Natural killer cell (primary cell): ENCODE measurements around the gene CSTF3. TPM values are rescaled to one million over a fixed set of nuclear protein-coding genes. Genes with fewer than 3 reads are reported as not detected.

Experiments
- ATAC-seq, 3 donors: fragments of 150-1000 bp in 2 of 3; fragments of 200-7000 bp in 1 of 3; cut with Tn5 transposase; 1 replicate in 1 of 3; 2 replicates in 2 of 3; pipeline ENCODE4 v1.10.0; 2021; ENCODE audit warnings: mild to moderate bottlenecking in 2 of 3, moderate library complexity in 2 of 3
- DNase-seq, 2 donors: peaks; one replicate each; pipeline versions ENCODE4 v3.0.0 to v3.0.0-alpha.2; 2013 to 2021; ENCODE audit warnings: mixed read lengths in 1 of 2
- H3K27ac ChIP-seq: one replicate; pipeline ENCODE4 v1.5.1; 2013; ENCODE audit warnings: mild to moderate bottlenecking, low read length
- H3K27me3 ChIP-seq: one replicate; pipeline ENCODE4 v1.6.1; 2013; ENCODE audit warnings: low read length; ENCODE audit not compliant: control insufficient read depth, insufficient read depth
- H3K36me3 ChIP-seq: one replicate; pipeline ENCODE4 v1.6.1; 2013; ENCODE audit warnings: low read length; ENCODE audit not compliant: control insufficient read depth, insufficient read depth
- H3K4me1 ChIP-seq: one replicate; pipeline ENCODE4 v1.6.1; 2013; ENCODE audit warnings: low read length; ENCODE audit not compliant: control insufficient read depth, insufficient read depth
- H3K4me3 ChIP-seq: one replicate; pipeline ENCODE4 v1.5.1; 2013; ENCODE audit warnings: low read length
- H3K9me3 ChIP-seq: one replicate; pipeline ENCODE4 v1.6.1; 2013; ENCODE audit warnings: low read length; ENCODE audit not compliant: control insufficient read depth, insufficient read depth
- H3K27ac Mint-ChIP-seq, 2 donors: one replicate each; pipeline ENCODE4 v1.8.0; 2022; ENCODE audit warnings: mild to moderate bottlenecking in 2 of 2, mixed read lengths in 2 of 2, moderate library complexity in 1 of 2
- H3K27me3 Mint-ChIP-seq, 2 donors: one replicate each; pipeline ENCODE4 v1.8.0; 2022; ENCODE audit warnings: low read depth in 2 of 2, mixed read lengths in 2 of 2
- H3K36me3 Mint-ChIP-seq: one replicate; pipeline ENCODE4 v1.8.0; 2022; ENCODE audit warnings: mixed read lengths
- H3K4me1 Mint-ChIP-seq, 2 donors: one replicate each; pipeline ENCODE4 v1.8.0; 2022; ENCODE audit warnings: mixed read lengths in 2 of 2
- H3K4me3 Mint-ChIP-seq: one replicate; pipeline ENCODE4 v1.8.0; 2022; ENCODE audit warnings: mild to moderate bottlenecking, moderate library complexity, mixed read lengths
- H3K9me3 Mint-ChIP-seq, 2 donors: one replicate each; pipeline ENCODE4 v1.8.0; 2022; ENCODE audit warnings: mixed read lengths in 2 of 2
- WGBS: methylation state at CpG from one replicate; pipeline ENCODE4 v1.1.7; 2013; ENCODE audit warnings: missing lambda C conversion rate; ENCODE audit not compliant: insufficient coverage; 5-methylcytosine and 5-hydroxymethylcytosine counted together
- intact Hi-C: fragments of 100-400 bp; cut with micrococcal nuclease; formaldehyde crosslinking; loops from one replicate; pipeline ENCODE4 v1.14.2; 2022
- total RNA-seq, 4 donors: library from RNA; stranded (reverse); fragments of 120-200 nt in 1 of 4; gene quantifications; one replicate each; pipeline versions ENCODE4 v1.2.3 to v1.2.4, GENCODE V29; 2013 to 2022
- TF ChIP-seq, protein P1 (sequence below): fragments of 200-600 bp; IDR thresholded peaks from one replicate; pipeline ENCODE4 v1.8.0; 2022; ENCODE audit warnings: antibody characterized with exemption

Gene CSTF3
- total RNA-seq, 3 donors from 2014 or later (not counting 1 experiment from before 2014, with no cell fraction given), result 10.9 to 15.6 (median 12.0) TPM

DNA sequence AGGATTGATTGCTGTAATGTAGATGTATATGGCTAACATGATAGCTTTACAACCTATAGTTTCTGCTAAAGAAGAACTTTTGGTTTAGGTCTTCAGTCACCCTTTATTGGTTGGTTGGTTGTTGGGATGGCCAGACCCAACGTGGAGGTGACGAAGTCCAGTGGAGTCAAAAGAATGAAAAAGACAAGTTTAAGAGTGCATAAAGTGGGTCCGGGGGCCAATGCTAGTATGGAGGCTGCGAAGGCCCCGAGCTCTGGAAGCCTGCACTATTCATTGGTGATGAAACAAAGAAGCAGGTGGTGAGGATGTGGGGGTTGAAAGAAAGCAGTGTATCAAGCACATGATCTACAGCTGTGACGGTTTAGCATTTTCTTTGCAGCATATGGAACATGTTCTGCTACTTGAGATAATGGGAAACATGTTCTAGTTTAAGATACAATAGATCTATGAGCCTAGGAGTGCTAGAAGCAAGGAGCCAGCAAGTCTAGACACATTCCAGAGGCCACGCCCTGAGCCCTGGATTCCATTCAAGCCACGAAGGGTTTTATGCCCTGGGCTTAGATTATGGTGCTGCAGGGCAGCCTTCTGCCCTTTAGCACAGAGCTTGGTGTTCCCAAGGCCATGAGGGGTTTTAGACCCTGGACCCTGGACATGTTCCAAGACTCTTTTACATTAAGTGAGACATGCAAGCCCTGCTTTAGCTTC, 115.6 kb downstream of the CSTF3 start:
- Histone ChIP-seq H3K27ac (no peak overlapping the region), H3K27me3 (no peaks in the 10 kb centered on the region), H3K4me1 (peaks cover 3% of the 10 kb centered on the region), H3K9me3 (no peaks in the 10 kb centered on the region), H3K36me3 (peaks cover 15% of the 10 kb centered on the region), H3K4me3 (no peak overlapping the region)
- Mint-ChIP-seq H3K4me1 (peaks cover 4 to 8% of the 10 kb centered on the region in 2 donors), H3K4me3 (no peak overlapping the region), H3K36me3 (no peaks in the 10 kb centered on the region), H3K27me3 (no peaks in the 10 kb centered on the region), H3K27ac (no peak overlapping the region), H3K9me3 (no peaks in the 10 kb centered on the region)
- no peak for ATAC-seq
- intact Hi-C loops, result no loop called here
- TF ChIP-seq, protein P1, sequence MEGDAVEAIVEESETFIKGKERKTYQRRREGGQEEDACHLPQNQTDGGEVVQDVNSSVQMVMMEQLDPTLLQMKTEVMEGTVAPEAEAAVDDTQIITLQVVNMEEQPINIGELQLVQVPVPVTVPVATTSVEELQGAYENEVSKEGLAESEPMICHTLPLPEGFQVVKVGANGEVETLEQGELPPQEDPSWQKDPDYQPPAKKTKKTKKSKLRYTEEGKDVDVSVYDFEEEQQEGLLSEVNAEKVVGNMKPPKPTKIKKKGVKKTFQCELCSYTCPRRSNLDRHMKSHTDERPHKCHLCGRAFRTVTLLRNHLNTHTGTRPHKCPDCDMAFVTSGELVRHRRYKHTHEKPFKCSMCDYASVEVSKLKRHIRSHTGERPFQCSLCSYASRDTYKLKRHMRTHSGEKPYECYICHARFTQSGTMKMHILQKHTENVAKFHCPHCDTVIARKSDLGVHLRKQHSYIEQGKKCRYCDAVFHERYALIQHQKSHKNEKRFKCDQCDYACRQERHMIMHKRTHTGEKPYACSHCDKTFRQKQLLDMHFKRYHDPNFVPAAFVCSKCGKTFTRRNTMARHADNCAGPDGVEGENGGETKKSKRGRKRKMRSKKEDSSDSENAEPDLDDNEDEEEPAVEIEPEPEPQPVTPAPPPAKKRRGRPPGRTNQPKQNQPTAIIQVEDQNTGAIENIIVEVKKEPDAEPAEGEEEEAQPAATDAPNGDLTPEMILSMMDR, result no peak
- 96% methylated on average over 8 of the region's 8 CpGs for WGBS
- no peak for DNase-seq

DNA sequence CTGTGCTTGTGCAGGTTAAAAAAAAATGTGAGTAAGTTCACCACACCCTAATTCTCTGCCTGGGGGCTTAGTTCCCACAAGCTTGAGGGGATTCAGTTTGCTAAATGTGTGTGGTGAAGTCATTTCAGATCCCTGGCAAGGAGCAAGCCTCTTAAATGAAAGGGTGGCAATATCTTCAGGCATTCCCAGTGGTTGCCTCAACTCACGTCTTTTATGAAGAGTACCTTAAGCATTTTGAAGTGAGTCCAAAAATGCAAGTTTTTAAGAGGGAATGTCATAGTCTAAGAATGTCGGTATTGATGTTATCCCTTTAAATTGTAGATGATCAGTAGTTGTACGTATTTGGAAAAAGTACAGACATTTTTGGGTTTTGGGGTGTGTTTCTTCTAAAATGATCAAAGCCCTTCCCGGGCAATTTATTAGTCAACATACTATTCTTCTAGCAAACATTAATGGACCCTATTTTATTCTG, 117.0 kb downstream of the CSTF3 start:
- H3K27me3 ChIP-seq, result no peaks in the 10 kb centered on the region
- H3K36me3 ChIP-seq, result peaks cover 15% of the 10 kb centered on the region
- intact Hi-C loops, result no loop called here
- no peak overlapping the region for H3K27ac ChIP-seq
- Mint-ChIP-seq H3K27me3 (no peaks in the 10 kb centered on the region), H3K27ac (no peak overlapping the region), H3K9me3 (no peaks in the 10 kb centered on the region), H3K4me3 (no peak overlapping the region), H3K4me1 (peaks cover 11 to 15% of the 10 kb centered on the region in 2 donors), H3K36me3 (no peaks in the 10 kb centered on the region)
- TF ChIP-seq, protein P1, result no peak
- no peak for ATAC-seq
- H3K4me1 ChIP-seq, result peaks cover 12% of the 10 kb centered on the region
- H3K9me3 ChIP-seq, result no peaks in the 10 kb centered on the region
- DNase-seq, result no peak
- 95% methylated on average over 3 of the region's 4 CpGs for WGBS
- no peak overlapping the region for H3K4me3 ChIP-seq

DNA sequence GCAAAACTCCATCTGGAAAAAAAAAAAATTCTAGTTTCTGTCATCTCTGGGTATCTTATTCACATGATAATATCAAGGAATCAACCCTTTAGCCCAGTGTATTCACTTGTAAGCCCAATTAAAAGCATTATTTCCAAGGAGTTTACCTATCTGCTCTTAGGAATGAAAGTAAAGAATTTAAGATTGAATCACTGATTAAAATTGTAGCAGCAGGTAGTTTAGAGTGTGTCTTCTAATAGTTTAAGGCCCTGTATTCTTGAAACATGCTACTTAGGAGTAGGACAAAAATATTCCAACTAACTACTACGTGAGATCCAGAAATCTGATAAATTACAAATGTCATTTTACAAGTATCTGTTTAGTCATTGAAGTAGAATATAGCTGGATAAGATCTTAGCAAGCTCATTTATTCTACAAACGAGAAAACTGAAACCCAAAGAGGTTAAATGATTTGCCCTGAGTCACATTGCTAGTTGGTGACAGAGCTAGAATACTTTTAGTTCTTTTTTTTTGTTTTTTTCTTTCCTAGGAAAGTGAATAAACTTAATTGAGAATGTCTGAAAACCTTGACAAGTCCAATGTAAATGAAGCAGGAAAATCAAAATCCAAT, 118.0 kb downstream of the CSTF3 start:
- H3K4me3 ChIP-seq, result no peak overlapping the region
- peaks cover 13% of the 10 kb centered on the region for H3K36me3 ChIP-seq
- WGBS, result 83% methylated on average over 1 of the region's 2 CpGs
- H3K36me3 Mint-ChIP-seq, result no peaks in the 10 kb centered on the region
- H3K27ac ChIP-seq, result no peak overlapping the region
- intact Hi-C loops, result no loop called here
- H3K27me3 Mint-ChIP-seq, result no peaks in the 10 kb centered on the region
- TF ChIP-seq, protein P1, result no peak
- H3K9me3 Mint-ChIP-seq, result no peaks in the 10 kb centered on the region
- DNase-seq, result no peak
- no peaks in the 10 kb centered on the region for H3K9me3 ChIP-seq
- no peaks in the 10 kb centered on the region for H3K27me3 ChIP-seq
- no peak for ATAC-seq
- H3K4me3 Mint-ChIP-seq, result no peak overlapping the region
- H3K27ac Mint-ChIP-seq, result no peak overlapping the region
- H3K4me1 ChIP-seq, result peaks cover 12% of the 10 kb centered on the region
- H3K4me1 Mint-ChIP-seq, result peaks cover 11 to 15% of the 10 kb centered on the region in 2 donors
